ENCODE results near the gene RPS6KL1.

Gene RPS6KL1

GRCh38 chr14:74953686-74954085 is 30.6 kb upstream of the RPS6KL1 start:
- DNase-seq (ENCODE audit: insufficient read length, low spot score), result no peak
- TF ChIP-seq SPI1 (IDR thresholded peaks at IDR 0.05; ENCODE audit: low read depth, low read length) (no peak), POU2F2 (IDR thresholded peaks at IDR 0.05; ENCODE audit: low read depth, low read length) (no peak), TAF1 (IDR thresholded peaks at IDR 0.05; ENCODE audit: low read depth, low read length) (no peak), POLR2A (IDR thresholded peaks at IDR 0.05; ENCODE audit: low read depth, low read length) (no peak), POLR2AphosphoS5 (IDR thresholded peaks at IDR 0.05; ENCODE audit: low read depth, low read length) (no peak)
- FAIRE-seq, result peak; percentile 9

GRCh38 chr14:74952697-74953484 is 29.8 kb upstream of the RPS6KL1 start:
- TF ChIP-seq POLR2AphosphoS5 (IDR thresholded peaks at IDR 0.05; ENCODE audit: low read depth, low read length) (no peak), SPI1 (IDR thresholded peaks at IDR 0.05; ENCODE audit: low read depth, low read length) (no peak), POU2F2 (IDR thresholded peaks at IDR 0.05; ENCODE audit: low read depth, low read length) (no peak), TAF1 (IDR thresholded peaks at IDR 0.05; ENCODE audit: low read depth, low read length) (no peak), POLR2A (IDR thresholded peaks at IDR 0.05; ENCODE audit: low read depth, low read length) (no peak), PAX5 (IDR thresholded peaks at IDR 0.05; ENCODE audit: insufficient read depth, low read length, severe bottlenecking) (no peak)
- DNase-seq (ENCODE audit: insufficient read length, low spot score) (no peak), FAIRE-seq (no peak)

DNA sequence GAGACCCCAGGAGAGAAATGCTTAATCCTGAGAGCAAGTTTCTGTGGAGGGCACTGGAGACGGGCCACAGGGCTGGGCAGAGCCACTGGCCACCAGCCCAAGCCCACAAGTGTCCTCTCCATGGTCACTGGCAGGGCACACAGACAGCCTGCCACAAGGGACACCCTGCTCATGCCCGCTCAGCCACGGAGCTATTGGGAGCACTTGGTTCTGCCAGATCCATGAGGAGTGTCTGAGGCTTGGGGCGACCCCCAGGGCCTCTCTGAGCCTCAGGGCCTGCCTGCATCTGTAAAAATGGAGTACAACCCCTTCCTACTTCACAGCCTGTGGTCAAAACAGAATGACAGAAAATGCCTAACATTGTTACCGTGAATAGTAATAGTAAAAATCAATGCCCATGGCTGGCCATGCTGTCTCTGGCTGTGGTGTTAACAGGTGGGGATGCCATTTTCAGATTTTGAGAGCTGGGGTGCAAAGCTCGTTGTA is 29.2 kb upstream of the RPS6KL1 start:
- TF ChIP-seq SPI1 (IDR thresholded peaks at IDR 0.05; ENCODE audit: low read depth, low read length) (no peak), TAF1 (IDR thresholded peaks at IDR 0.05; ENCODE audit: low read depth, low read length) (no peak), POU2F2 (IDR thresholded peaks at IDR 0.05; ENCODE audit: low read depth, low read length) (no peak), POLR2AphosphoS5 (IDR thresholded peaks at IDR 0.05; ENCODE audit: low read depth, low read length) (no peak), POLR2A (IDR thresholded peaks at IDR 0.05; ENCODE audit: low read depth, low read length) (no peak), PAX5 (IDR thresholded peaks at IDR 0.05; ENCODE audit: insufficient read depth, low read length, severe bottlenecking) (no peak)
- no peak for FAIRE-seq
- no peak for DNase-seq (ENCODE audit: insufficient read length, low spot score)

- no peak for TF ChIP-seq TAF1 (IDR thresholded peaks at IDR 0.05; ENCODE audit: low read depth, low read length)
- TF ChIP-seq PAX5 (IDR thresholded peaks at IDR 0.05; ENCODE audit: insufficient read depth, low read length, severe bottlenecking), result no peak
- TF ChIP-seq POLR2AphosphoS5 (IDR thresholded peaks at IDR 0.05; ENCODE audit: low read depth, low read length), result no peak
- FAIRE-seq, result no peak
- no peak for DNase-seq (ENCODE audit: insufficient read length, low spot score)
Measured at GRCh38 chr14:74951443-74952179, 28.6 kb upstream of the RPS6KL1 start.

DNA sequence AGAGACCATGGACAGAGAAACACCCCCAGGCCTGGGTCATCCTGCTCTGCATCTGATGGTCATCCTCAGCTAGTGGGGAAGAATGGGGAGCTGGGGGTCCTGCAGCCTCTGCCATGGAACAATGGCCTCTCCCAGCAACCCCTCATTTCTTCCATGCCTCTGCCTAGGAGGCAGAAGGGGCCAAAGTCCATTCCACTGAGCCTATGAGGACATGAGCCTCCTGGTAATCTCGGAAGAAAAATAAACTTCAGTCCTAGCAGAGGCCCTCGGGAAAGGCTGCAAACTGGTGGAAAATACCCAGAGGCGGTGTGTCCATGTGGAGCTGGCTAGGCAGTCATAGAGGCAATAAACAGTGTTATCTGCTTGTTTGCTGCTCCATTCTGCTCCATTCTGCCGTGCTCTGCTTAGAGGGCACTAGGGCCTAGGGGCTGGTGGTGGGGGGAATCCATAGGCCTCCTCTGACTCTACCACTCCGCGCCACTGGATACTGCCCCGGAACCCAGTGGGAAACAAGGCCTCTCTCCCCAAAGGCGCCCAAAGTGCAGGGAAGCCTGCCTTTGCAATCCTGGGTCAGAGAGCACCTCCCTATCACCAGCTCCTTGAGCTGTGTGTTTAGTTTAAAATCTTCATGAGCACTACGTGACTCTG is 27.9 kb upstream of the RPS6KL1 start:
- FAIRE-seq (no peak), DNase-seq (ENCODE audit: insufficient read length, low spot score) (no peak)
- no peak for TF ChIP-seq POLR2AphosphoS5 (IDR thresholded peaks at IDR 0.05; ENCODE audit: low read depth, low read length)
- no peak for TF ChIP-seq TAF1 (IDR thresholded peaks at IDR 0.05; ENCODE audit: low read depth, low read length)
- TF ChIP-seq POLR2A (IDR thresholded peaks at IDR 0.05; ENCODE audit: low read depth, low read length), result no peak
- no peak for TF ChIP-seq PAX5 (IDR thresholded peaks at IDR 0.05; ENCODE audit: insufficient read depth, low read length, severe bottlenecking)
- no peak for TF ChIP-seq POU2F2 (IDR thresholded peaks at IDR 0.05; ENCODE audit: low read depth, low read length)
- no peak for TF ChIP-seq SPI1 (IDR thresholded peaks at IDR 0.05; ENCODE audit: low read depth, low read length)

- DNase-seq (ENCODE audit: insufficient read length, low spot score), result no peak
- FAIRE-seq, result no peak
- no peak for TF ChIP-seq SPI1 (IDR thresholded peaks at IDR 0.05; ENCODE audit: low read depth, low read length)
- no peak for TF ChIP-seq POU2F2 (IDR thresholded peaks at IDR 0.05; ENCODE audit: low read depth, low read length)
- no peak for TF ChIP-seq TAF1 (IDR thresholded peaks at IDR 0.05; ENCODE audit: low read depth, low read length)
- no peak for TF ChIP-seq POLR2A (IDR thresholded peaks at IDR 0.05; ENCODE audit: low read depth, low read length)
- no peak for TF ChIP-seq PAX5 (IDR thresholded peaks at IDR 0.05; ENCODE audit: insufficient read depth, low read length, severe bottlenecking)
- TF ChIP-seq POLR2AphosphoS5 (IDR thresholded peaks at IDR 0.05; ENCODE audit: low read depth, low read length), result no peak
Measured at GRCh38 chr14:74949859-74950573, 27.0 kb upstream of the RPS6KL1 start.

DNA sequence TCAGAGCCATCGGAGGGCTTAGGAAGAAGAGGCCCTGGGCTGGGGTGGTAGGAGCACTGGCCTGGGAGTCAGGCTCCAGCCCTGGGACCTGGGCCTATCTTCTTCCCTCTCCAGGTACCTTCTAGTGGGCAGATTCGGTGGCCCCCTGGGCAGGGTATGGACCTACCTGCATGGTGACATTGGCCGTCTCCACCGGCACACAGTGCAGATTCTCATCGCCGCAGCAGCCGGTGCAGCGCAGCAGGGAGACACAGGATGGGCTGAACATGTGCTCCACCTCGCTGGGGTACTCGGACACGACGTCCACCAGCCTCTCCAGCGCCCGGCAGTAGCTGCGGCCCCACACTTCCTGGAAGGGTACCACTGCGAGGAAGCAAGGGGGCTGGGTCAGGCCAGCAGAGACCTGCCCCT is 26.1 kb upstream of the RPS6KL1 start:
- DNase-seq (ENCODE audit: insufficient read length, low spot score) (no peak), FAIRE-seq (no peak)
- TF ChIP-seq SPI1 (IDR thresholded peaks at IDR 0.05; ENCODE audit: low read depth, low read length) (no peak), POU2F2 (IDR thresholded peaks at IDR 0.05; ENCODE audit: low read depth, low read length) (no peak), PAX5 (IDR thresholded peaks at IDR 0.05; ENCODE audit: insufficient read depth, low read length, severe bottlenecking) (no peak), TAF1 (IDR thresholded peaks at IDR 0.05; ENCODE audit: low read depth, low read length) (no peak), POLR2AphosphoS5 (IDR thresholded peaks at IDR 0.05; ENCODE audit: low read depth, low read length) (no peak), POLR2A (IDR thresholded peaks at IDR 0.05; ENCODE audit: low read depth, low read length) (no peak)

DNA sequence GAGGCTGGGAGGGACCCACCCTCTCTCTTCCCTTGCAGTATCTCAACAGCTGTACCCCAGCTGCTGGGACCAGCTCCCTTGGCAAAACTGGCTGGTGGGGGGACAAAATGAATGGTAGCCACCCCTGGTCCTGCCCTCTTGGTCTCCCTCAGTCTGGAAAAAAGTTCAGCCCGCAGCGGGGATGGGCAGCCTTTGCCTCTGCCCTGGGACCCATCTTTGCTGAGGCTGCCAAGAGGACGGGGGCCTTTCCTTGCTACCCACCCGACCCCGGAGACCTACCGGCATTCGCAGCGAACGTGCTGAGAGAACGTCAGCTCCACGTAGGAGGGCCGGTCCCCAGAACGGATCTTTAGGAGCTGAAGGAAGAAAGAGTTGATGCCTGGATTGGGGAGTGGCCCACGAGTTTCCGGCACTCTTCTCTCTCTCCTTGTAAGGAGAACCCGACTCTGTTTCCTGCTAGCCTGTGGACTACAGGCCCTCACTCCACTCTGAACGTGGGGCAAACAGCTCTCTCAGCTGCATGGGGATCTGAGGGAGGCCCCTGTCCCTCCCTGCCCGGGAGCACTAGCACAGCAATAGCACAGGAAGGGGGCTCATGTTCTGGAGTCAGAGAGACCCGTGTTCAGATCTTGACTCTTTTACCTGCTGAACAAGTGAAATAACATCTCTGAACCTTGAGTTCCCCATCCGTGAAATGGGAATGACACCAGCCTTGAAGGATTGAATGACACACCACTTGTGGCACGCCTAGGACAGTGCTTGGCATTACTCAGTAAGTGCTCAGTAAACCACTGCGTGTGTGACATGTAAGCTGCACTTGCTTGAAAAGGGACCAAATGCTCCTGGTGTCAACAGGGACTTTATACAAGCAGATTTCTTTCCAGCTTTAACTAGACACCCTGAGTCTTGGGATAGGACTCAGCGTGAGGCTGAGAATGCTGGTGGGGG is 25.4 kb upstream of the RPS6KL1 start:
- FAIRE-seq, result no peak
- TF ChIP-seq POLR2AphosphoS5 (IDR thresholded peaks at IDR 0.05; ENCODE audit: low read depth, low read length) (no peak), POLR2A (IDR thresholded peaks at IDR 0.05; ENCODE audit: low read depth, low read length) (no peak), PAX5 (IDR thresholded peaks at IDR 0.05; ENCODE audit: insufficient read depth, low read length, severe bottlenecking) (no peak), SPI1 (IDR thresholded peaks at IDR 0.05; ENCODE audit: low read depth, low read length) (no peak), TAF1 (IDR thresholded peaks at IDR 0.05; ENCODE audit: low read depth, low read length) (no peak), POU2F2 (IDR thresholded peaks at IDR 0.05; ENCODE audit: low read depth, low read length) (no peak)
- DNase-seq (ENCODE audit: insufficient read length, low spot score), result no peak

Data from GM12891 (cell line).